Smooth muscle cell (in vitro differentiated cells): ENCODE measurements around the gene RNF175. TPM values are rescaled to one million over a fixed set of nuclear protein-coding genes. Genes with fewer than 3 reads are reported as not detected.
"Not testable (repeated sequence)": the region's sequence is repeated elsewhere in the genome, so short reads cannot be mapped to it uniquely, and the experiment has no call there.

Experiments used
- DNase-seq: peaks from one replicate; lab custom pipeline; 2025; ENCODE audit not compliant: unreplicated experiment; lab: John Stamatoyannopoulos, UW
- H2AFZ ChIP-seq: fragments of 200-600 bp; sonication (generic); 2 replicates; pipeline ENCODE4 v1.6.0; 2016; ENCODE audit warnings: antibody characterized with exemption, low read depth, mild to moderate bottlenecking
- H3F3A ChIP-seq: fragments of 200-600 bp; sonication (generic); 2 replicates; pipeline ENCODE4 v1.6.0; 2017; ENCODE audit warnings: antibody characterized with exemption, low read depth
- H3K27ac ChIP-seq: fragments of 200-600 bp; sonication (generic); 2 replicates; pipeline ENCODE4 v1.5.1; 2016; ENCODE audit warnings: low read depth, mild to moderate bottlenecking
- H3K27me3 ChIP-seq: fragments of 200-600 bp; sonication (generic); 2 replicates; pipeline ENCODE4 v1.6.1; 2016; ENCODE audit warnings: low read depth, mild to moderate bottlenecking
- H3K36me3 ChIP-seq: fragments of 200-600 bp; sonication (generic); 2 replicates; pipeline ENCODE4 v1.5.1; 2016; ENCODE audit warnings: low read depth
- H3K4me1 ChIP-seq: fragments of 200-600 bp; sonication (generic); 2 replicates; pipeline ENCODE4 v1.5.1; 2016; ENCODE audit warnings: low read depth
- H3K4me2 ChIP-seq: fragments of 200-600 bp; sonication (generic); 2 replicates; pipeline ENCODE4 v1.6.0; 2016; ENCODE audit warnings: mild to moderate bottlenecking
- H3K4me3 ChIP-seq: fragments of 200-600 bp; sonication (generic); 2 replicates; pipeline ENCODE4 v1.5.1; 2016; ENCODE audit warnings: mild to moderate bottlenecking
- H3K79me2 ChIP-seq: fragments of 200-600 bp; sonication (generic); 2 replicates; pipeline ENCODE4 v1.6.0; 2016; ENCODE audit warnings: low read depth, mild to moderate bottlenecking
- H3K9ac ChIP-seq: fragments of 200-600 bp; sonication (generic); 2 replicates; pipeline ENCODE4 v1.6.0; 2016; ENCODE audit warnings: low read depth
- H3K9me3 ChIP-seq: fragments of 200-600 bp; sonication (generic); replicated peaks from 2 replicates; pipeline ENCODE4 v1.5.1; 2016; ENCODE audit warnings: low read depth
- H4K20me1 ChIP-seq: fragments of 200-600 bp; sonication (generic); 2 replicates; pipeline ENCODE4 v1.6.0; 2016; ENCODE audit warnings: low read depth
- CTCF ChIP-seq: fragments of 200-600 bp; sonication (generic); IDR thresholded peaks from 2 replicates; pipeline ENCODE4 v1.5.1; 2017; ENCODE audit warnings: borderline replicate concordance, mild to moderate bottlenecking, antibody characterized with exemption; ENCODE audit not compliant: insufficient read depth, poor library complexity, severe bottlenecking
- WGBS: methylation state at CpG from one replicate; pipeline ENCODE4 v1.1.7; 2016; ENCODE audit warnings: low lambda C conversion rate; 5-methylcytosine and 5-hydroxymethylcytosine counted together
- polyA plus RNA-seq: library from polyadenylated mRNA; unstranded; fragments of >200 nt; fragmentation: Nextera tagmentation; extraction: Ambion mirVana; gene quantifications from 2 replicates; pipeline ENCODE4 v1.2.1, GENCODE V29; 2016
- total RNA-seq: library from RNA; depleted of rRNA; stranded (reverse); fragments of >200 nt; gene quantifications from 2 replicates; pipeline ENCODE4 v1.2.3, GENCODE V29; 2014

The RNF175 gene
- total and polyA plus RNA-seq, 2 experiments from 2014 or later: 0.27 to 0.87 TPM

DNA sequence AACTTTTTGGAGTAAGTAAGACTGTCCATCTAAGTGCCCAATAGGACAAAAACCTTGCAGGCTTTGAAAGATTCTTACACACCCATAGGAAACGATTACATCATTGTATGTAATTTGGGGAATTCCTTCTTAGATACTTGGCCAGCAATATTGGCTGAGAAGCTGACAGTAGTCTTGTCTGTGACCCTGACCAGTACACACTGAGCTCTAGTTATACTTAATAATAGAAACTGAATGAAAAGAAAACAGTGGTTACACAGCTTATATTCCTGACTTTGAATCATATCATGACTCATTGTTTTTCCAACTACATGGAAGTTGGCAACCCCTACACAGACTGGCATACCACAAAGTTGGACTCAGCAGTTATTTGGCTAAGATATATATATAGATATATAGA lies 82.8 kb downstream of the RNF175 start:
- no peak for DNase-seq

DNA sequence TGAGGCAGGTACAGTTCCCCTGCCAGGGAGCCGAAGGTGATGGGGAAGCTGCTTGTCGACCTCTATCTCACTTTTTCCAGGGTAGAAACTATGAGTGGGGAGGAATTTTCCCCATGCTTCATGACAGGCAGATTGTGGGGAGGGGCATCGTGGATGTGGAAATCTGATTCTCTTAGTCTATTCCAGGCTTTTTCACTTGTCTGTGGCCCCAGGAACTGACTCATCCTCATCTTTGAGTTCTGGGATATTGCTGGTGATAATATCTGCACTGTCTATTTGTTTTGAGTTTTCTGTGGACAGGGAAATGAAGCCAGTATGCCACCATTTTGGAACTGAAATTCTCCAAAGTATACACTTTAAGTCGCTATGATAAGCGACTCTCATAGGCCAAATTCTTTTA lies 83.3 kb downstream of the RNF175 start:
- no peaks in the 10 kb centered on the region for H3K79me2 ChIP-seq
- H3K4me3 ChIP-seq: no peak overlapping the region
- DNase-seq: no peak
- TF ChIP-seq CTCF: no peak
- H3K4me2 ChIP-seq: no peak overlapping the region
- H4K20me1 ChIP-seq: no peaks in the 10 kb centered on the region
- peaks cover 6% of the 10 kb centered on the region for H3K9me3 ChIP-seq
- peaks cover 2% of the 10 kb centered on the region for H3K27me3 ChIP-seq
- H3K4me1 ChIP-seq: no peaks in the 10 kb centered on the region
- H2AFZ ChIP-seq: no peak overlapping the region
- no peak overlapping the region for H3K9ac ChIP-seq
- WGBS: 90% methylated on average over 5 of the region's 5 CpGs
- H3K27ac ChIP-seq: no peak overlapping the region
- no peaks in the 10 kb centered on the region for H3K36me3 ChIP-seq
- H3F3A ChIP-seq: no peaks in the 10 kb centered on the region

More for the DNA sequence above, 82.8 kb downstream of the RNF175 start:
- H3K9ac ChIP-seq: no peak overlapping the region
- no peak overlapping the region for H3K27ac ChIP-seq
- H3K4me2 ChIP-seq: no peak overlapping the region
- H3K36me3 ChIP-seq: no peaks in the 10 kb centered on the region
- no peaks in the 10 kb centered on the region for H4K20me1 ChIP-seq
- H3K27me3 ChIP-seq: peaks cover 7% of the 10 kb centered on the region
- H3K4me3 ChIP-seq: no peak overlapping the region
- no peak overlapping the region for H2AFZ ChIP-seq
- H3F3A ChIP-seq: no peaks in the 10 kb centered on the region
- no peaks in the 10 kb centered on the region for H3K4me1 ChIP-seq
- WGBS: 88% methylated on average over 1 of the region's 1 CpG
- TF ChIP-seq CTCF: no peak
- peaks cover 6% of the 10 kb centered on the region for H3K9me3 ChIP-seq
- H3K79me2 ChIP-seq: no peaks in the 10 kb centered on the region

DNA sequence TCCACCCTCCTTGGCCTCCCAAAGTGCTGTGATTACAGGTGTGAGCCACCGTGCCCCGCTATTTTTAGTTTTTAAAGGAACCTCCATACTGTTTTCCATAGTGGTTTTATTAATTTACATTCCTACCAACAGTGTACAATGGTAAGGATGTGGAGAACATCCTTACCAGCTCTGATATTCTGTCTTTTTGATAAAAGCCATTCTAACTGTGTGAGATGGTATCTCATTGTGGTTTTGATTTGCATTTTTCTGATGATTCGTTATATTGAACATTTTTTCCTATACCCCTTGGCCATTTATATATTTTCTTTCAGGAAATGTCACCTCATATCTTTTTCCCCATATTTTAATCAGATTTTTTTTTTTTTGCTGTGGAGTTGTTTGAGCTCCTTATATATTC lies 90.0 kb downstream of the RNF175 start:
- Histone ChIP-seq H2AFZ (no peak overlapping the region), H3K79me2 (no peaks in the 10 kb centered on the region), H3K9ac (no peak overlapping the region), H3K4me1 (no peaks in the 10 kb centered on the region), H3K36me3 (no peaks in the 10 kb centered on the region), H3K4me2 (no peak overlapping the region), H3K27me3 (no peaks in the 10 kb centered on the region), H3K27ac (no peak overlapping the region), H3F3A (no peaks in the 10 kb centered on the region), H3K4me3 (no peak overlapping the region), H4K20me1 (no peaks in the 10 kb centered on the region), H3K9me3 (peaks cover under 1% of the 10 kb centered on the region)
- no peak for TF ChIP-seq CTCF
- no peak for DNase-seq
- WGBS: 56% methylated on average over 3 of the region's 3 CpGs

GRCh38 chr4:153668647-153669046 lies 91.2 kb downstream of the RNF175 start:
- no peak for DNase-seq
- Histone ChIP-seq H3K79me2 (no peaks in the 10 kb centered on the region), H3F3A (no peaks in the 10 kb centered on the region), H3K4me1 (no peaks in the 10 kb centered on the region), H4K20me1 (no peaks in the 10 kb centered on the region), H3K27me3 (no peaks in the 10 kb centered on the region), H3K4me3 (no peak overlapping the region), H2AFZ (no peak overlapping the region), H3K4me2 (no peak overlapping the region), H3K9ac (no peak overlapping the region), H3K9me3 (no peaks in the 10 kb centered on the region), H3K36me3 (no peaks in the 10 kb centered on the region), H3K27ac (no peak overlapping the region)
- TF ChIP-seq CTCF: no peak
- WGBS: 93% methylated on average over 2 of the region's 2 CpGs

- WGBS: 82% methylated on average over 1 of the region's 1 CpG
- H4K20me1 ChIP-seq, H3K4me2 ChIP-seq, H3K27ac ChIP-seq, H3K36me3 ChIP-seq, H2AFZ ChIP-seq, H3K79me2 ChIP-seq, H3K9me3 ChIP-seq, H3K9ac ChIP-seq, H3K27me3 ChIP-seq, DNase-seq, H3K4me3 ChIP-seq, H3K4me1 ChIP-seq, H3F3A ChIP-seq: not testable (repeated sequence)
Measured at GRCh38 chr4:153666505-153666904, 93.3 kb downstream of the RNF175 start.
